ENCODE measurements around the gene SYT11.
"Not testable (repeated sequence)": the region's sequence is repeated elsewhere in the genome, so short reads cannot be mapped to it uniquely, and the experiment has no call there.

The SYT11 gene

DNA sequence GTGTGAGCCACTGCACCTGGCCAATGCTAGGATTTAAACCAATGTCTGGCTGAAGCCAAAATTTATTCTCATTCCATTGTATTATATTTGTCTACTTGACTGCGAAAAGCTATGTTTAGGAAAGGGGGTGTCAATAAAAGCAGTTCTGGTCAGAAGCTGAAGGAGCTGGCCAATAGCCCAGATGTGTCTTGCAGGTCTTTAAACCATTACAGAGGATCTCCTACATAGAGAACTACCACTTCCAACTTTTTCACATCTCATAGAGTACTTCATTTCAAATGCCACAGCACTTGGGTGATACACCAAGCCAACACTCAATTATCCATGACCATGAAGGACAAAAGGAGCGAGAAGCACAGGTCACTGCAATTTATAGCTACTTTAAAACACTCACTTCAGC, 2.5 kb downstream of the SYT11 start:
- DNase-seq: no peak

DNA sequence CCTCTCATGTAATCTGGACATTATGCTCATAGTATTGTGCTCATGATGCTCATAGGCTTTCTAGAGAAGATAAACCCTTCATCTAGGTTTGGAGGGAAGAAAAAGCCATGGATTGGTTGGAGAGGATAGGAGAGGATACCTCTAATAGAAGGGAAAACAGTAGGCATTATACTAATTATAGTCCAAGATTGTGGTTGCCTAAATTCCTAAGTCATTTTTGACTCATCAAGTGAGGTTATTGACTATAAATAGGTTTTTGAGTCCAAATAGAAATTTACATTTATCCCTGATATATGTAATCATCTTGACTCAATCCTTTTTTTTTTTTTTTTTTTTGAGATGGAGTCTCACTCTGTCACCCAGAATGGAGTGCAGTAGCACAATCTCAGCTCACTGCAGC, 5.0 kb downstream of the SYT11 start:
- DNase-seq: no peak

DNA sequence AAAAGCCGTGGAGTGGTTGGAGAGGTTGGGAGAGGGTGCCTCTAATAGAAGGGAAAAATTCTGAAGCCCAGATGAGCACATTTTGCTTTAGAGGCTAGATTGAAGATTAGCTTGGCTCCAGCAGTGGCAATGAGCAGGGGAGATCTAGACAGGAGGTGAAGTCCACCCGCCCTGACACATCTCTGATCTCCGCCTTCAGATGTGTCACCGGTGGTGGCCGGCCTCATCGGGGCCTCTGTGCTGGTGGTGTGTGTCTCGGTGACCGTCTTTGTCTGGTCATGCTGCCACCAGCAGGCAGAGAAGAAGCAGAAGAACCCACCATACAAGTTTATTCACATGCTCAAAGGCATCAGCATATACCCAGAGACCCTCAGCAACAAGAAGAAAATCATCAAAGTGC, 8.4 kb downstream of the SYT11 start:
- DNase-seq: no peak

DNA sequence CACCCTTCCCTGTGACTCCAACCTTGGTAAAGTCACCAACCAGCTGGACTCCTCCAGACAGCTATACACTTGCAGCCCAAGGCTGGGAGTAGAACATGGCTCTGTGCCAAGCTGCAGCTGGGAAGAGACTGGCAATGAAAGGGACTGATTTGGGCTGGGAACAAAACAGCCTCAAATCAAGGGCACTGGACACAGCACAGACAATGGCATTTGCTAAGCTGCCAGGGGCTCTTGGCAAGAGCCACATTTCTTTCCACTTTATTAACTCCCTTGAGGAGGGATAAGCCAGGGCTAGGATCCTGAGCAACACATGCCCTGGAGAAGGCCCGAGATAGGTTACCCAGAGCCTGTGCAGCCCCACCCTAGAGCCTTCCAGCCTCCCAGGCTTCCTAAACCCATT, 12.0 kb downstream of the SYT11 start:
- peak; percentile 62 for DNase-seq

DNA sequence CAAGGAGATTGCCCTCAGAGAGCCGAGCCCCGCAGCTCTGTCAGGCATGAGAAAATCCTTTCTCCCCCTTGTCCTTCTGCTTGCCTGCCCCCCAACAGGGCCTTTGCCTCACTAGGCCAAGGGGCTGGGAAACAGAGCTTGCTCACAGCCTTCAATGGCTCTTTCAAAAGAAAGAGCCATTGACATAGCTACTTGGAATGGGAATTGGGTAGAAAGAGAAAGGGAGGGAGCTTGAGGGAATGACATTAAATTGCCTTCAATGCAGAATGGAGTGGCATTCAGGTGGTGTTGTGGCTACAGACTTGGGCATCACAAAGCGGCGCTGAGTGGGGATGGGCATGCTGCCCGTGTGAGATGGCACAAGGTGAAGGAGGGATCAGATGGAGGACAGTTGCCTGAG, 13.2 kb downstream of the SYT11 start:
- DNase-seq: no peak

DNA sequence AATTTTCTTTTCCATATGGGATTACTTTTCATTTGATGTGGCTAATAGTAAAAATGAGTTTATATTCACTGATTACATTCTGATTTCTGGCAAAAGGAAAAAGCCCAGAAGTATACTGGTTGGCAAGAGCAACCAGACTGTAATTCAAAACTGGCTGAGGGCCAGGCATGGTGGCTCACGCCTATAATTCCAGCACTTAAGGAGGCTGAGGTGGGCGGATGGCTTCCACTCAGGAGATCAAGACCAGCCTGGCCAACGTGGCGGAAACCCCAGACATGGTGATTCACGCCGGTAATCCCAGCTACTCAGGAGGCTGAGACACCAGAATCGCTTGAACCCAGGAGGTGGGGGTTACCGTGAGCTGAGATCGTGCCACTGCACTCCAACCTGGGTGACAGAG, 14.5 kb downstream of the SYT11 start:
- no peak for DNase-seq

DNA sequence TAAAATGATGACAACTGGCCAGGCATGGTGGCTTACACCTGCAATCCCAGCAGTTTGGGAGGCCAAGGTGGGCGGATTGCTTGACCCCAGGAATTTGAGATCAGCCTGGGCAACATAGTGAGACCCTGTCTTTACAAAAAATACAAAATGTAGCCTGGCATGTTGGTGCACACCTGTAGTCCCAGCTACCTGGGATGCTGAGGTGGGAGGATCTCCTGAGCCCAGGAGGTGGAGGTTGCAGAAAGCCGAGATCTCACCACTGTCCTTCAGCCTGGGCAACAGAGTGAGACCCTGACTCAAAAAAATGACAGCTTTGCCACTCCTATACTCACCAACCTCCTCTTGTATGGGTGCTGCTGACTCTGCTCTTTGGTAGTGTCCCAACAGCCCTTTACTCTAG, 18.6 kb downstream of the SYT11 start:
- no peak for DNase-seq

DNA sequence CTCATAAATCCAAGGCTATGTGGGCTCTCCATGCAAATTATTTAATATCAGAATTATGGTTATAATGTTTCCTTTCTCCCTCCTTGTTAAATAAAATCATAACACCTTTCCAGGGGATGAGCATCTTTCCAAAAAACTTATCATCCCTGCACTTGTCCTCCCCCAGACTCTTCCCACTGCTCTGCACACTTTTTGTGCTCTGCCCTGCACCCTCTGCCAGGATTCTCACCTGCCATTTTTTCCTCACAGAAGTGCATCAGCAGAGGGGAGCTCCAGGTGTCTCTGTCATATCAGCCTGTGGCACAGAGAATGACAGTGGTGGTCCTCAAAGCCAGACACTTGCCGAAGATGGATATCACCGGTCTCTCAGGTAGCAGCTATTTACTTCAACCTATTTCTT, 20.9 kb downstream of the SYT11 start:
- no peak for DNase-seq

DNA sequence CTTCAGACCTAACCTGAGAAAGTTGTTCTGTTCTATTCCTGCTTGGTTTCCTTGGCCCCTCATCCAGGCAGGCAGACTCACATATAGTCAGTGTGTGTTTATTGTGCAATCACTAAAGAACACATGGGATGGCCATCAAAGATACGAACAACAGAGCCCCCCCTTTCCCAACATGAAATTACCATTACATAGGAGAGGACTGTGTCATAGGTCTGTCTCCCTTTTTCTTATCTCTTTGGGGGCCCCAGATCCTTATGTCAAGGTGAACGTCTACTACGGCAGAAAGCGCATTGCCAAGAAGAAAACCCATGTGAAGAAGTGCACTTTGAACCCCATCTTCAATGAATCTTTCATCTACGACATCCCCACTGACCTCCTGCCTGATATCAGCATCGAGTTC, 21.6 kb downstream of the SYT11 start:
- no peak for DNase-seq

DNA sequence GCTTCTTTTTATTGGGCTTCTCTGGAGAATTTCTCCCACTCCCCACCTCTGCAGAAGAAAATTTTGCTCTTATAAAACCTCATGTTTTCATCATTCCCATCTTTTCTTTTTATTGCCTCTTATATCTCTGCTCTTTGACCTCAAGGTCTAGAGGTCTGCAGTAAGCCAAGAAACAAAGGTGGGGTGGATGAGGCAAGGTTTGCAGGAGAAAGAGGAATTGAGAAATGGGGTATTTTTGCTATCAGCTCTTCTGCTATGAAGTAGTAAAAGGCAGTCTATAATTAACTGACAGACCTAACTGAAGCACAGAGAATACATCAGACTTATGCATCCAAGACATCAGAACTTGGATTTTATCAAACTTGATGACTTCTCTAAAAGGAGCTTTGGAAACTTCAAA, 22.9 kb downstream of the SYT11 start:
- no peak for DNase-seq

DNA sequence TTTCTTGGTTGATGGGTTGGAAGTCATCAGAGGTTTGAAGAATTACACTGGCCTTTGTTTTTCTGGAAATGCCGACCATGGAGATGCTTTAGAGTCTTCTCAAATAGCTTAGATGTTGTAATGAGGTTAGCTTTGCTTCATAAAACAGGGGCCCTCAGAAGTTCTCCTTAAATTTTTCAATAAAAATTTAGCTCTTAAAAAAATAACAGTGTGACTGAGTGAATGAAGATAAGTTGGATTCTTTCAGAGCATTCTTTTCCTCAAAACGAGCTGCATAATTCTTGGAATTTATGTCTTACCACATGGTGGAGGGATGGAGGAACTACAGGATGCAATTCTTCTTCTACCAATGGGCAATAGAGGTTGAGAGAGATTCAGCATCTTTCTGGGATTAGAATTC, 23.4 kb downstream of the SYT11 start:
- DNase-seq: no peak

DNA sequence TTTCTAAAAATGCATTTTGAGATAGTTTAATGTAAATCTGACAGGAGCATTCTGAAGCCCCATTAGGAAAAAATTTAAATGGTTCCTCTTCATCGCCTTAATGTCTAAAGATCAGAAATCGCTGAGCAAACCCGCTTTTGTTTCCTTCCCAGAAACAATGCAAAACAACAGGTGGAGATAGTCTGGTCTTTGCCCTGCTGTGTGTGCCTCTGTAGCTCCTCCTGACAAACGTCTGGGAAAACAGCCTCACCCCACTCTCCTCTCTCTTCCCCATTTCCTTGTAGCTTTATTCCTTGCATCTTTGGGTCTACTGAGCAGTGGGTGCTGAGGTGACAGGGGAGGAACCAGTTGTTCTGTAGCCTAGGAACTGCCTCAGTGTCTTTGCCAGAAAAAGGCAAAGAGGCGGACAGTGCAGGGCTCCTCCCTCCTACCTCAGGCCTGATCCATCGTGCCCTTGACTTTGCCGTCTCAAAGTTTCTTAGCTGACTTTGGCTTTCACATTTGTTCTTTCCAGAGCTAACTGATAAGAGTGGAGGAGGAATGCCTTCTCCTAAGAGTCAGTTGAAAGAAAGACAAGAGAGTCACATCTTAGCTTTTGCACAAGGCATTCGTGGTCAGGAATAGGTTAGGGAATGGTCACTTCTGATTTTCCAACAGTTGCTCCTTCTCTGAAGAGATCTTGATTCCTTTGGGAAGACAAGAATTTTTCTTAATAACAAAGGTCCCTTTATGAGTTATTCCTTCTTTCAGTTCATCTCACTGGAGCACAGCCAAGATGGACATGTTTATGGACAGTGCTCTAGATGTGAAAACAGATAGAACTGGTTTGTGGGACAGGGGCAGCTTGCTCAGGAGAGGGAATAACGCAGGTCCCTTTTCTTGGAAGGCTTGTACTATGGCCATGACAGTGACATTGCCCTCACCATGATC, 24.9 kb downstream of the SYT11 start:
- no peak for DNase-seq

DNA sequence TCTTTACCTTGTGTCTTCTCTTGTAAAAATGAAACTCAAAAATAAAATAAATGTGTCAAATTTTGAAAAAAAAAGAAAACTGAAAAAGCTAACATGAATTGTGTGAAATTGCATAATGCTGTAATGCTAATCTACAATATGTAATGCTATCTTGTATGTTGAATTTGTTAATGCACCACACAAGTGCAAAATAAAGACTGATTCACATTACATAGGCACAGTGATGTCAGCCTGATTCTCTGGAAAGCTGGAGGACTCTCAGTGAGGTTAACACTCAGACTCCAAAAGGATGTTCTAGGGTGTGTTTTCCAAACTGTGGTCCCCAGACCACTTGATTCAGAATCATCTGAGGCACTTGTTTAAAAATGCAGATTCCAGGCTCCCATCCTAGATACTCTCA, 25.6 kb downstream of the SYT11 start:
- DNase-seq: no peak

DNA sequence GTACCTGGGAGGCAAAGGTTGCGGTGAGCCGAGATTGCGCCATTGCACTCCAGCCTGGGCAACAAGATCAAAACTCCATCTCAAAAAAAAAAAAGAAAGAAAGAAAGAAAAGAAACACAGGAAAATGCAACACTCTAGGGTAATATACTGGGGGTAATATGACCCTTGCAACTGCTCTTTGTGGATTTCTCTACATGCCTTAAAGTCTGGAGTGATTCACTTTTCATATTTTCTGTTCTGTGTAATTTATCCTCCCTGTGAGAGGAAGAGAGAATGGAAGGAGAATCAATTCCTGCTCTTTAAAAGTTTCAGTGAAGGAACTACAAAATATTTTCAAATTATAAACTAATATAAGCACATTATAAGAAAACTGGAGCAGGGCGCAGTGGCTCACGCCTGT, 29.1 kb downstream of the SYT11 start:
- DNase-seq: no peak

DNA sequence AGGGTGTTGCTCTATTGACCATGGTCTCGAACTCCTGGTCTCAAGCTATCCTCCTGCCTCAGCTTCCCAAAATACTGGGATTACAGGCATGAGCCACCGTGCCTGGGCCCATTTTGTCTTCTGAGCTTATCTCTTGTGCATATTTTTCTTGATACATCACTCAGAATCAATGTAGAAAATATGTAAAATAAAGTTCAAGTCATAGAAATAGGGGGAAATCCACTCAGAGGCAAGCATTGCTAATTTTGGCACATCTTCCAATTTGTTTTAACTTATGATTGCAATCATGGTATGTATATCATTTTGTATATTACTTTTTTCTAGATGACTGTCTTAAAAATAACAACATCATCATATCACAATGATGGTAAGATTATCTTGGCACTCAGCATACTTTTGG, 30.2 kb downstream of the SYT11 start:
- DNase-seq: no peak

DNA sequence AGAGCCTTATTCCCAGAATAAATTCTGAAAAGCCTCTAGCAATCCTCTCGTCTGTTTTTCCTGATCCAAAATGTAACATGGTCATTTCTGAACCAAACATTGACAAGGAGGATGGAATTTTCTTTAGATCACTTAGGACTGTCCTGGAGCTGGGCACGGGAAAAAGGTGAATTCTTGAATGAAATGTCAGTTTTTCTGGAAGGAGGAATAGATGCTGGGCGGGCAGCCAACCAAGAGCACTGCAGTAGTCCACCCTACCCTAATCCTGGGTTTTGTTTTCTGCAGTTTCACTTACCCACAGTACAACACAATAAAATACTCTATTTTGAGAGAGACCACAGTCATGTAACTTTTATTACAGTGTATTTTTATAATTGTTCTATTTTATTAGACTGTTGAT, 30.9 kb downstream of the SYT11 start:
- no peak for DNase-seq

DNA sequence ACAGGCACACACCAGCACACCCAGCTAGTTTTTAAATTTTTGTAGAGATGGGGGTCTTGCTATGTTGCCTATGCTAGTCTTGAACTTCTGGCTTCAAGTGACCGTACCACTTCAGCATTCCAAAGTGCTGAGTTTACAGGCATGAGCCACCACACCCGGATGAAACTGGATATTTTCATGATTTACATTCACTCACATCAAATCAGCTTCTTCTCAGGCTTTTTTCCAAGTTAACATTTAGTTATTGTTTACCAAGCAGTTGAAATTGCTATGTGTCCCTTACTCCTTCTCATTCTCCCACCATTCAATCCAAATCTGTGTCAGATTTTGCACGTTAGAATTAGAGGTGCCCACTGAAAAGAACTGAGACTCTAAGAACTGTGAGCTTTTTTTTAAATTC, 33.4 kb downstream of the SYT11 start:
- no peak for DNase-seq

DNA sequence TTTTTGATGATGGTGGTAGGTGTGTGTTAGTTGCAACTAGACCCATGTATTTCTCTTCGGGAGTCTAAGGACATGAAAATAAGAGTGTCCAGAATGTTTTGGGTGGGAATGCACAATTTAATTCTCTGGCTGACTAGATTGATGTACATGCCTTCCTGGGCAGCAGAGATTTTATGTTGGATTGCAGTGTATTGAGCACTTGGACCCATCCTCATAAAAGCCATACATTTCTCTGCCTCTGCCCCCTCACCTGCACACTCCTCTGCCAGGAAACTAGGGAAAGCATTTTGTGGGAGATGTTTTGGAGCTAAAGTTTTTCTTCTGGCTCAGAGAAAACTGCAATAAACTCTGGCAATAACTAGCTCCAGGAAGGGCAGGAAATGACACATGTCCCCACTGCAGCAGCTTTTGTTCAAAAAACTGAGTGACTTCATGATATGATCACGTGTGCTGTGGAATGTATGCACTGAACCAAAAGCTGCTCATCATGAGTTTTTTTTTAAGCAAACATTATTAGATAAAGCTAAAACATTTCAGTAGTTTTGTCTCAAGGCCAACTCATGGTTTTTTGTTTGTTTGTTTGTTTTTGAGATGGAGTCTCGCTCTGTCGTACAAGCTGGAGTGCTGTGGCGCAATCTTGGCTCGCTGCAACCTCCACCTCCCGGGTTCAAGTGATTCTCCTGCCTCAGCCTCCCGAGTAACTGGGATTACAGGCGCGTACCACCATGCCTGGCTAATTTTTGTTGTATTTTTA, 34.2 kb downstream of the SYT11 start:
- no peak for DNase-seq

DNA sequence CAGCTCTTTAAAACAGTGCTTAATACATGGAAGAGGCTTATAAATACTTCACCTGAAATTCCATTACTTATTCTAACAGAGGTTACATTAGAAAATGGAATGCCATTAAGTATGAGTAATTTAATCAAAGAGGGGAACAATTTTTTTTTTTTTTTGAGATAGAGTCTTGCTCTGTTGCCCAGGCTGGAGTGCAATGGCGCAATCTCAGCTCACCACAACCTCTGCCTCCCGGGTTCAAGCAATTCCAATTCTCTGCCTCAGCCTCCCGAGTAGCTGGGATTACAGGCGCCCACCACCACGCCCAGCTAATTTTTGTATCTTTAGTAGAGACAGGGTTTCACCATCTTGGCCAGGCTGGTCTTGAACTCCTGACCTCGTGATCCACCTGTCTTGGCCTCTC, 36.2 kb downstream of the SYT11 start:
- DNase-seq: not testable (repeated sequence)

DNA sequence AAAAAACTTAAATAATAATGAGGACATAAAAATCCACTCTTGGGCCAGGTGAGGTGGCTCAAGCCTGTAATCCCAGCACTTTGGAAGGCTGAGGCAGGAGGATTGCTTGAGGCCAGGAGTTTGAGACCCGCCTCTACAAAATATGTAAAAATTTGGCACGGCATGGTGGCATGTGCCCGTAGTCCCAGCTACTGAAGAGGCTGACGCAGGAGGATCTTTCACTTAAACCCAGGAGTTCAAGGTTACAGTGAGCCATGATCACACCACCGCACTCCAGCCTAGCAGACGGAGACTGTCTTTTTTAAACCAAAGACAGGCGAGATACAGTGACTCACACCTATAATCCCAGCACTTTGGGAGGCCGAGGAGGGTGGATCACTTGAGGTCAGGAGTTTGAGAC, 37.1 kb downstream of the SYT11 start:
- not testable (repeated sequence) for DNase-seq

DNA sequence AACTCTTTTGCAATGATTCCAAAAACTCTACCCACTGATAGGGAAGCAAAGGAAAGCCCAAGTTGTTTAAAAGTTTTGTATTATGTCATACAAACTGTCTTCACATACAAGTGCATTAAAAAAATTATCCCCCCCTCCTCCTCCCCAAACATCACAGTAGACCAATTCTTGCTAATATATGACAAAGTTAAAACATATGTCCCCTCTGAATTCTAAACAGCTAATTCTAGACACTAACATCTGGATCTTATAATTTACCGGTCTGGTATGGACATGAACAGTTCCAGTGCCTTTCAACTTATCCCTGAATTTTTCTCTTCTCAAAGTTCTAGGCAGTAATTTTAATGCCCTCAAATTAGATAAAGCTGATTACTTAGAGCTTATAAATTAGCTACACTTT, 38.4 kb downstream of the SYT11 start:
- DNase-seq: no peak

DNA sequence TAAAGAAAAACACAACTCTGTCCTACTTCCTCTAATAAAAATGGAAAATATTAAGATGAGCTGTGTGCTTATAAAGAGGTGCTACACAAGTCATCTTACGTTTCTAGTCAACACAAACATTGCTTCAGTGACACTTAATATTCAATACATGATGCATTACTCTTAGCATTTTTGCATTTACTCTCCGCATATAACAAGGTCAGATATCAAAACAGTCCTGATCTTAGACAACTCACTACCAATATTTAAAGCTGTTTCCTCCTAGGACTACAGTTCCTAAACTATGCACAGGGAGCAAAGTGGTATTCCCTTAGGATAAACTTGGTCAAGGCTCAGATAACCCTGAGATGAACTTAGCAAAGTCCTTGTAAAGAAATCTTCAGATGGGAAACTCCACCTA, 39.5 kb downstream of the SYT11 start:
- no peak for DNase-seq

DNA sequence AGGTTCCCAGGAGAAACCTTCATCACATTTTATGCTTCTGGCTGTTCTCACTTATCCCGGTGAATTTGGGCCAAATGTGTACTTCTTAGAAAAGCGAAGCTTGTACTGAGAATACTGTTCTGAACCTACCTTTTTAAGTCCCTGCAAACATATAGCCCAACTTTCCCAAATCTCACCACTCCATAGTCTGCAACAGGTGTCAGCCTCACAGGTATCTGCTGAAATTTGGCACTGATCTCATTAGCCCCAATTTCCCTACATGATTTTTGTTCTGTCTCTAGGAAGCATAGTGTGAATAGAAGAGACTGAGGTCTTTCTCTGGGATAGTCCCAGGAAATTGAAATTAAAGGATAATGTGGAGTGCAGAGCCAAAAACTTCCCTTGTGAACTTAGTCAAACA, 40.3 kb downstream of the SYT11 start:
- DNase-seq: no peak

DNA sequence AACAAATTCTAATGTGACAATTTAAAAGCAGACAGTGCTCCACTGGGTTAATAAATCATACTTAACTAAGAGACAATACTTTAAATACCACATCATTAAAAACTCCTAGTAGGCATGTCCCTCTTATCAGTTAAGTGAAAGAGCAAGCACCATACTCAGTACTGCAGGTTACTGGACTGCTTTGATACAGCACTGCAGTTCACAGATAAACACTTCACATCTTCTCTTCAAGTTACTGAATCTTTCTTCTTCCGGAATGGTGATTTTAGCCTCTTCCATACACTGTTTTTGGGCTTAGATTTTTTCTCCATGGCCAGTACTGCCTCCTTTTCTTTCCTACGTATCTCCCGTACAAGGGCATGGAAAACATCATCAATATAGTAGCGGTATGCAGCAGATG, 40.8 kb downstream of the SYT11 start:
- DNase-seq: no peak

DNA sequence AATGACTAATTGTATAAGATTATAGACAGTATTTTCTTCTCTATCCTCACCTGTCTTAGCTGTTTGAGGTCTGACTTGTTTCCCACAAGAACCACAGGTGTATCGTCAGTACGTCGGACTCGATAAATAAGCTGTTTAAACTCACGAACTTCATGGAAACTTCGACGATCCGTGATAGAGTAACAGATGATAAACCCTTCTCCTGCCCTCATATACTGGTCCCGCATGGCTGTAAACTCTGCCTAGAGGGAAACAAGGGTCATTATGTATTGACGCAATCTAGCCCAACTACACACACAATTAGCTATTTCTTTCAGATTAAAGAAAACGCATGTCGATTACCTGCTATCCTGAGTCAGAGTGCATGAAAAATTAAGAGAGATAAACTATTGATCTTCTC, 44.9 kb downstream of the SYT11 start:
- DNase-seq: no peak
